HepG2 (cell line): ENCODE data around the gene FHIT. TPM values are rescaled to one million over a fixed set of nuclear protein-coding genes. Genes with fewer than 3 reads are reported as not detected.

Experiments
- ATAC-seq: fragments of 200-7000 bp; cut with Tn5 transposase; 3 replicates; pipeline ENCODE4 v1.9.1; 2020; ENCODE audit warnings: mild to moderate bottlenecking, moderate library complexity
- BruUV-seq: library from RNA; stranded (reverse); fragments of 400-500 nt; replicated peaks from 2 replicates; lab custom pipeline; 2021; lab: Mats Ljungman, UMichigan
- CTCF ChIA-PET: fragments of 300-600 bp; formaldehyde crosslinking; extraction: SDS; loops from one replicate; lab custom pipeline; 2021; ENCODE audit warnings: low total read pairs, inconsistent platforms, low intra/inter-chr PET ratio; lab: Yijun Ruan, JAX
- POLR2A ChIA-PET: fragments of 350-600 bp; sonication (Branson Sonifier 250); formaldehyde crosslinking; loops from one replicate; lab custom pipeline; 2020; ENCODE audit warnings: antibody characterized with exemption, inconsistent platforms; lab: Yijun Ruan, JAX
- DNase-seq: peaks from one replicate; pipeline ENCODE4 v3.0.0-alpha.2; 2015; ENCODE audit warnings: low spot score
- FAIRE-seq: peaks from 3 replicates; lab custom pipeline; 2011; peaks lifted over from hg19 to GRCh38; lab: Jason Lieb, UNC
- H2AFZ ChIP-seq: one replicate; pipeline ENCODE4 v1.6.1; 2011; ENCODE audit warnings: low read length, inconsistent platforms
- H3K27ac ChIP-seq: fragments of 300-600 bp; 3 replicates; pipeline ENCODE4 v1.8.0; 2011; ENCODE audit warnings: mixed run types, mild to moderate bottlenecking, mixed read lengths, low read length, inconsistent platforms; ENCODE audit not compliant: insufficient read depth; ENCODE audit errors: extremely low read length
- H3K27me3 ChIP-seq, 2 experiments: fragments of 200-600 bp in 1 of 2; 2 replicates in 1 of 2; 3 replicates in 1 of 2; pipeline versions ENCODE4 v1.6.0 to v1.8.0; 2011; ENCODE audit warnings: low read length in 2 of 2, mild to moderate bottlenecking in 2 of 2, moderate library complexity in 2 of 2, inconsistent platforms in 1 of 2; ENCODE audit not compliant: insufficient read depth in 2 of 2, control insufficient read depth in 1 of 2
- H3K36me3 ChIP-seq, 2 experiments: fragments of 200-600 bp in 1 of 2; replicated peaks in 1 of 2; 2 replicates in 1 of 2; 3 replicates in 1 of 2; pipeline versions ENCODE4 v1.5.1 to v1.8.0; 2011; ENCODE audit warnings: low read length in 2 of 2, inconsistent platforms in 1 of 2; ENCODE audit not compliant: insufficient read depth in 2 of 2, control insufficient read depth in 1 of 2
- H3K4me1 ChIP-seq: 2 replicates; pipeline ENCODE4 v1.5.1; 2012; ENCODE audit warnings: low read length, inconsistent platforms; ENCODE audit not compliant: insufficient read depth
- H3K4me2 ChIP-seq: 2 replicates; pipeline ENCODE4 v1.6.0; 2011; ENCODE audit warnings: low read depth, low read length, inconsistent platforms
- H3K4me3 ChIP-seq, 3 experiments: fragments of 200-600 bp in 1 of 3; sonication (generic), shearing (Covaris generic) in 1 of 3; replicated peaks in 1 of 3; 2 replicates each; pipeline ENCODE4 v1.5.1; 2011 to 2016; ENCODE audit warnings: low read length in 3 of 3, inconsistent platforms in 2 of 3, low read depth in 2 of 3, mild to moderate bottlenecking in 2 of 3, control low read depth in 1 of 3, mixed read lengths in 1 of 3; ENCODE audit not compliant: insufficient read depth in 1 of 3
- H3K79me2 ChIP-seq: one replicate; pipeline ENCODE4 v1.6.1; 2011; ENCODE audit warnings: low read length, inconsistent platforms; ENCODE audit not compliant: insufficient read depth
- H3K9ac ChIP-seq: 2 replicates; pipeline ENCODE4 v1.6.0; 2011; ENCODE audit warnings: mild to moderate bottlenecking, low read depth, low read length, inconsistent platforms; ENCODE audit not compliant: insufficient read depth
- H3K9me3 ChIP-seq: 2 replicates; pipeline ENCODE4 v1.5.1; 2012; ENCODE audit warnings: mild to moderate bottlenecking, low read length
- H4K20me1 ChIP-seq: 2 replicates; pipeline ENCODE4 v1.6.0; 2011; ENCODE audit warnings: inconsistent platforms, mild to moderate bottlenecking, low read length, moderate library complexity; ENCODE audit not compliant: insufficient read depth
- CCAR2 ChIP-seq: fragments of 200-400 bp; formaldehyde crosslinking; optimal IDR thresholded peaks from 2 replicates; pipeline ENCODE3; 2018; ENCODE audit warnings: low read depth, mild to moderate bottlenecking, low read length, moderate library complexity
- MED13 ChIP-seq: sonication (generic); formaldehyde crosslinking; IDR thresholded peaks from 2 replicates; pipeline ENCODE4 v1.5.0; 2020; ENCODE audit warnings: missing genetic modification reagents
- SMC3 ChIP-seq: IDR thresholded peaks from 2 replicates; pipeline ENCODE4 v1.6.1; 2011; ENCODE audit warnings: low read length, improper control_type of control experiment
- ZNF142 ChIP-seq: sonication (generic); formaldehyde crosslinking; IDR thresholded peaks from 2 replicates; pipeline ENCODE4 v1.4.0; 2020; ENCODE audit warnings: missing genetic modification reagents
- WGBS: methylation state at CpG from one replicate; pipeline ENCODE4 v1.1.6; 2017; ENCODE audit warnings: low lambda C conversion rate; 5-methylcytosine and 5-hydroxymethylcytosine counted together
- in situ Hi-C: cut with HindIII; loops from 2 replicates; pipeline ENCODE4 v1.10.0; 2017; ENCODE audit warnings: low pct_unique_long_range_greater_than_20kb; ENCODE audit not compliant: extremely low pct_ligation_motif_present
- intact Hi-C: fragments of 100-400 bp; cut with micrococcal nuclease; formaldehyde crosslinking; loops from one replicate; pipeline ENCODE4 v1.10.0; 2022; ENCODE audit not compliant: unreplicated experiment
- polyA plus RNA-seq, 8 experiments: library from polyadenylated mRNA; depleted of rRNA in 3 of 8; stranded (reverse) in 7 of 8; unstranded in 1 of 8; fragments of >200 nt; fragmentation: Illumina TruSeq in 4 of 8; extraction: Trizol in 4 of 8; gene quantifications; 2 replicates each; pipeline versions ENCODE4 v1.2.1 to v1.2.3, GENCODE V29; 2011 to 2016; ENCODE audit warnings: low read depth in 4 of 8, missing spikeins in 1 of 8, mixed read lengths in 1 of 8; ENCODE audit not compliant: insufficient read depth in 1 of 8
- total RNA-seq, 5 experiments: library from RNA; depleted of rRNA; stranded (reverse); fragments of >200 nt; fragmentation: Illumina TruSeq; extraction: Trizol; gene quantifications; 2 replicates each; pipeline ENCODE4 v1.2.3, GENCODE V29; 2016; ENCODE audit warnings: low read depth in 1 of 5
- TF ChIP-seq, protein P1 (sequence below), 2 experiments: sonication (generic) in 1 of 2; formaldehyde crosslinking in 1 of 2; IDR thresholded peaks; 2 replicates each; pipeline versions ENCODE4 v1.4.0 to v1.6.1; 2018 to 2020; ENCODE audit warnings: missing genetic modification reagents in 2 of 2, borderline replicate concordance in 1 of 2, low read depth in 1 of 2, mild to moderate bottlenecking in 1 of 2, missing biosample characterization in 1 of 2

FHIT gene
- total and polyA plus RNA-seq, 2 of the 13 experiments (the other 11 are each of a cell fraction or from before 2014, with no cell fraction given): 4.0 to 4.6 TPM

GRCh38 chr3:60343831-60344230 is 907.4 kb downstream of the FHIT start:
- H3K9me3 ChIP-seq: no peaks in the 10 kb centered on the region
- ATAC-seq (no peak), DNase-seq (no peak), FAIRE-seq (no peak)
- no peak overlapping the region for H3K4me3 ChIP-seq
- BruUV-seq: no TSS peak
- H2AFZ ChIP-seq: no peak overlapping the region
- no peak overlapping the region for H3K4me2 ChIP-seq
- 45% methylated on average over 2 of the region's 2 CpGs for WGBS
- H4K20me1 ChIP-seq: no peaks in the 10 kb centered on the region
- TF ChIP-seq MED13 (CRISPR knock-in tag): no peak
- TF ChIP-seq, protein P1, sequence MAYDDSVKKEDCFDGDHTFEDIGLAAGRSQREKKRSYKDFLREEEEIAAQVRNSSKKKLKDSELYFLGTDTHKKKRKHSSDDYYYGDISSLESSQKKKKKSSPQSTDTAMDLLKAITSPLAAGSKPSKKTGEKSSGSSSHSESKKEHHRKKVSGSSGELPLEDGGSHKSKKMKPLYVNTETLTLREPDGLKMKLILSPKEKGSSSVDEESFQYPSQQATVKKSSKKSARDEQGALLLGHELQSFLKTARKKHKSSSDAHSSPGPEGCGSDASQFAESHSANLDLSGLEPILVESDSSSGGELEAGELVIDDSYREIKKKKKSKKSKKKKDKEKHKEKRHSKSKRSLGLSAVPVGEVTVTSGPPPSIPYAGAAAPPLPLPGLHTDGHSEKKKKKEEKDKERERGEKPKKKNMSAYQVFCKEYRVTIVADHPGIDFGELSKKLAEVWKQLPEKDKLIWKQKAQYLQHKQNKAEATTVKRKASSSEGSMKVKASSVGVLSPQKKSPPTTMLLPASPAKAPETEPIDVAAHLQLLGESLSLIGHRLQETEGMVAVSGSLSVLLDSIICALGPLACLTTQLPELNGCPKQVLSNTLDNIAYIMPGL (CRISPR knock-in tag; IDR thresholded peaks at IDR 0.05; ENCODE audit: borderline replicate concordance in 1 of 2, low read depth in 1 of 2): no peak
- in situ Hi-C loops: no loop called here
- no peak overlapping the region for H3K27ac ChIP-seq
- intact Hi-C loops: no loop called here
- H3K9ac ChIP-seq: no peak overlapping the region
- ChIA-PET CTCF (no interaction called here), POLR2A (no interaction called here)
- H3K4me1 ChIP-seq: no peaks in the 10 kb centered on the region
- no peaks in the 10 kb centered on the region for H3K36me3 ChIP-seq
- H3K79me2 ChIP-seq: no peaks in the 10 kb centered on the region
- no peaks in the 10 kb centered on the region for H3K27me3 ChIP-seq

DNA sequence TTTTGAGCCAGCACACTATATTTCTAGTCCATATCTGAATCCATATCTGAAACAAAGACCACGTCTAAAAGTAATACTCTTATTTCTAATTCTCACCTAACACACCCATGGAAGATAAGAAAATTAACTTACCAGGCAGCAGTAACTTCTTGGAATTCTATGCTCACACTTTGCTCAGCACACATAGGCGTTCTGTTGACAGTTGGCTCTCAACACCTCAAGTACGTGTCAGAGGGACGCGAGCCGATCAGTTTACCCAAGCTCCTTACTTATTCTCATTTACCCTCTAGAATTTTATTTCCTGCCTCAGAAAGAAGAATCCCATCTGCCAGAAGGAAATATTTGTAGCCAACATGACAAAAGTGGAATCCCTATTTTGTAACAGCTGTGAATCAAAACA is 911.9 kb downstream of the FHIT start:
- no peak overlapping the region for H3K27ac ChIP-seq
- in situ Hi-C loops: no loop called here
- DNase-seq (no peak), ATAC-seq (no peak), FAIRE-seq (no peak)
- H4K20me1 ChIP-seq: no peaks in the 10 kb centered on the region
- BruUV-seq: no TSS peak
- H3K79me2 ChIP-seq: no peaks in the 10 kb centered on the region
- no peak overlapping the region for H2AFZ ChIP-seq
- H3K27me3 ChIP-seq: no peaks in the 10 kb centered on the region
- no peak overlapping the region for H3K4me3 ChIP-seq
- H3K9me3 ChIP-seq: no peaks in the 10 kb centered on the region
- no peak overlapping the region for H3K9ac ChIP-seq
- ChIA-PET POLR2A (no interaction called here), CTCF (no interaction called here)
- 73% methylated on average over 6 of the region's 6 CpGs for WGBS
- no peaks in the 10 kb centered on the region for H3K36me3 ChIP-seq
- intact Hi-C loops: no loop called here
- H3K4me2 ChIP-seq: no peak overlapping the region
- no peak for TF ChIP-seq SMC3
- no peak for TF ChIP-seq ZNF142 (CRISPR knock-in tag)
- no peak for TF ChIP-seq CCAR2
- H3K4me1 ChIP-seq: no peaks in the 10 kb centered on the region
